GM21367 (cell line): ENCODE results near the gene GAS7.
"Not testable (repeated sequence)": the region's sequence is repeated elsewhere in the genome, so short reads cannot be mapped to it uniquely, and the experiment has no call there.

Experiments
- ATAC-seq: cut with Tn5 transposase; IDR thresholded peaks from one replicate; pipeline ENCODE4 v1.9.1; 2021; ENCODE audit not compliant: unreplicated experiment

The GAS7 gene

DNA sequence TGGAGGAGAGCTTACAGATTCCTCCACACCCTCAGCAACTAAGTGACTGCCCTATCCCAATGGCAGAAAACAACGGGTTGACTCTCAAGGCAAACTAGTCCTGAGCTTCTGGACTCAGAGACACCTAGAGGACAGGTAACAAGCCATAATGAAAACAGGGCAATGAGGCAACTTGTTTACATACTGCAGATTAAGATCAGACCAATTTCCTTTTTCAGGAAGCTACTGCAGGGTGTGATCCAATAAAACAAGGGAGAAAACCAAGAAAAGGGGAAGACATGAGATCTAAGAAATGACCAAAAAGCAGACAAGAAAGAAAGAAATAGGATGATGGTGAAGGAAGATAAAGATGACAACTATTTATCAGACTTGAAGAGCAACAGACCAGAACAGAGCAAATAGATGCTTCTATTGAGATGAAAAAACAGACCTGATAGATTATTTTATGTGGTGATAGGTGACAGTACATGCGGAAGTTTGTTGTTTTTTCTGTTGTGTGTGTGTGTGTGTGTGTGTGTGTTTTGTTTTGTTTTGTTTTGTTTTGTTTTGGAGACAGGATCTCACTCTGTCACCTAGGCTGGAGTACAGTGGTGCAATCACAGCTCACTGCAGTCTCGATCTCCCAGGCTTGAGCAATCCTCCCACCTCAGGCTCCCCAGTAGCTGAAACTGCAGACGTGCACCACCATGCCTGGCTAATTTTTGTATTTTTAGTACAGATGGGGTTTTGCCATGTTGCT, 120.7 kb downstream of the GAS7 start:
- ATAC-seq, result no peak

GRCh38 chr17:10075919-10076318, 122.5 kb downstream of the GAS7 start:
- no peak for ATAC-seq

DNA sequence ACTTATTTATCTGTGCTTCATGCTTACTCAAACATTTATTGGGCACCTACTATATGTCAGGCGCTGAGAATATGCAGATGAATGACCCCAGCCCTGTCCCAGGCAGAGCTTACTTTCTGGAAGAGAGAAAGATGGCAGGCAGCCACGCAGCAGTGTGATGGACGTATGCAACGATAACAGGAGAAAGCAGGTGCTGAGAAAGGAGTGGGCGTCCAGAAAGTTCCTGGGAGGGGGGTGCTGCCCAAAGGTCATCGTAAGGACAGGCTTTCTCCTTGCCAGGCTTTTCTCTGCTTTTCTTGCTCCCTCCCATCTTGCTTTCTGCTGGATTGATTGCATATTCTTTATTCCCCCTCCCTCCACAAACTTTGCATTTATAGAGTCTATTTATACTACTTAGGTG, 124.5 kb downstream of the GAS7 start:
- no peak for ATAC-seq

DNA sequence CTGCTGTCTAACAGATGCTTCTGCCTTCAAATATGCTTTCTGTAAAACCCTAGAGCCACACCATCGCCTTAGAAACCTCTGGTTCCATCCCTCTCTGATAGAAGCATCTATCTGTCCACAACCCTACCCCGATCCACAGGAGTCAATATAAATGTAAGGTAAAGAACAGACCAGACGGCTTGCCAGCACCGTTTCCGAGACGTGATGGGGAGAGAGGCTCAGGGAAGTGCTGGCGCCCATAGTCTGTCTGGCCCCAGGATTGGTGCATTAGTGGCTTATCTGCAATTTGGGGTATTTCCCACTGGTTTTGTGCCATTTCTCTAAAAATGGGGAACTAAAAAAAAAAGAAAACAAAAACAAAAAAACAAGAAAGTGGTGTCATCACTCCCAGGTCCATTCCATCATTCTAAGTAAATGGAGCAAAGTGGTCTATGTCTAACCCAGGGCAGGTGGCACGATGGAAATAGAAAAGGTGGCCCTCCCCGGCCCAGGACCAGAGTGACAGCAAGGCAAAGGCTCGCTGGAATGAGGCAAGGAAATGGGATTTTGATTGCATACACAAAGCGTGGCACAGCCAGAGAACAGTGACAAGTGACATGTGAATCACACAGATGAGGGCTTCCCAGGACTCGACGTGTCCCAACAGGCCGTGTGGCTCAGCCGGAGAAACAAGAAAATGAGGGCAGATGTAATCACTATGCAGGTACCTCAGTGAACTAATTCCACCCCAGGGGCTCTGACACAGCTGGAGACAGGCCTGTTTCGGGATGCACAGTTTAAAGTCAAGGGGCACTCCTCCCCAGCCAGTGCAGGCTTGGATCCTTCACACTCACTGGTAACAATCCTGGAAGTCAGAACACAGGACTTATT, 125.6 kb downstream of the GAS7 start:
- ATAC-seq, result no peak

DNA sequence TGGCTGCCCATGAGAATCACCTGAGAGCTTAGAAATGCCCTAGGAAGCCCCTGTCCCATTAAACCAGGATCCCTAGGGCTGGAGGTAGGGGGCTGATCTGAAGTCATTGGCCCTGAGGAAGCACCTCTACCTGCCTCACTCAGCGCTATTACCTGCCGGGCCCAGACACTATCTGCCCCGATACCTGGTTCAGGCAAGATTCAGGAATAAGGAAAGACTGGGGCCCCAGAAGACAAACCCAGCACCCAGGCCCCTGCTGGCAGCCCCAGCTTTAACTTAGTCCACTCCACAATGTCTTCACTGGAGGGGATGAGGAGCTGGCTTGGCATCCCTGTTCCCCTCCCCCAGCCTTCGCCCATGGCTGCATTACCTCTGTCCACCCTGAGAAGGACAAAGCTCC, 126.3 kb downstream of the GAS7 start:
- ATAC-seq, result no peak

GRCh38 chr17:10071141-10071540, 127.3 kb downstream of the GAS7 start:
- no peak for ATAC-seq

DNA sequence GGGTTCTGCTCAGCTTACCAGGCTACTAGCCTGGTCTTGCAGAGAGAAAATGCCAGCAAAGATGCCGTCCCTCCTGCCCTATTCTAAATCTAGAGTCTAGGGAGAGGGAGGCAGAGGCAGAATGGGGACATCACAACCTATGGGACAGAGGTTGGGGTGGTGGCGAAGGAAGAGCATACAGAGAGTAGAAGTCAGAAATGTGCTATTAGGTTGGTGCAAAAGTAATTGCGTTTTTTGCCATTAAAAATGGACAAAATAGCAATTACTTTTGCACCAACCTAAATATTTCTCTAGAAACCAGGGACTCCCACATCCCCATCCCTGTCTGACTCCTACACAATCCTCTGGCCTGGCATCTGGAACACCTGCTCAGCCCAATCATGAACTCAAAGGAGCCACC, 127.7 kb downstream of the GAS7 start:
- ATAC-seq, result no peak

DNA sequence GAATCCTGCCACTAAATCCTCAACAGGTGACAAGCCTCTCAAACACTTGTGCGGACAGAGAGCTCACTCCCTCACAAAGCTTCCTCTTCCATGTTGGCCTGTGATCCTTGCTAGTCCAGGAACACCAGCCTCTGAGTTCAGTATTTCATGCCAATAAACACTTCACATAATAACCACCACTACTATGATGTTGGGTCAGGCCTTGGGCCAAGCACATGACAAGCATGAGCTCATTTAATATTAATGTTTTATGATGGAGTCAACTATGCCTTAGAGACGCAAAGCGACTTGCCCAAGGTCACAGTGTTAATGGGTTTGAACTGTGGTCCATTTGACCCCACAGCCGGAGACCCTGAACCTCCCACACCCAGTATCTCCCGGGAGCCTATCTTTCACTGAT, 129.1 kb downstream of the GAS7 start:
- ATAC-seq, result no peak

DNA sequence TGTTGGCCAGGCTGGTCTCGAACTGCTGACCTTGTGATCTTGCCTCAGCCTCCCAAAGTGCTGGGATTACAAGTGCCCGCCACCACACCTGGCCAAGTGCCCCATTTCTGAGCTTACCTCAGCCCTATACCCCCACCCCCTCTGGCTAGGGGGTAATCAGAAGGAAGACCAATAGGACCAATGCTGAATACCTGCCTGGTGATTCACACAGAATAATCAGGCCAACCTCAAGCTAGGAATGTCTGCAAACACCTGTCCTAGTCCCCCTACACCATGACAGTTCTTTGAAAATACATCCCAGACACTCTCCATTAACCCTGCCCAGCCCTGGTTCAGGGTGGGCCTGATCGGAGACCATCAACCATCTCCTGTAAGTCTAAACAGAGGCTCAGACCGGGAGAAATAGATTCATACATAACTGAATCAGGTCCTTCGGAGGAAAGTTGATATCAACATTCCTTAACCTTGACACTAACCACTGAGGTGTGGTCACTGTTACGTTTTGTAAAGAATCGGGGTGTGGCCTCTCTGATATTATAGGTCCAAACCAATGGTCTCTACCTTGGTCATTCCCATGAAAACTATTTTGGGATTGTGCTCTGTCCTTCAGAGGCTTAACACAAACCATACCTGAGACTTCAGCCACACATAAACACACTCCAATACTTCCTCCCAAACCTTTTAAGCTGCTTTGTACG, 130.8 kb downstream of the GAS7 start:
- ATAC-seq, result no peak

GRCh38 chr17:10064536-10064935, 133.9 kb downstream of the GAS7 start:
- ATAC-seq, result no peak

GRCh38 chr17:10063730-10064241, 134.6 kb downstream of the GAS7 start:
- no peak for ATAC-seq

DNA sequence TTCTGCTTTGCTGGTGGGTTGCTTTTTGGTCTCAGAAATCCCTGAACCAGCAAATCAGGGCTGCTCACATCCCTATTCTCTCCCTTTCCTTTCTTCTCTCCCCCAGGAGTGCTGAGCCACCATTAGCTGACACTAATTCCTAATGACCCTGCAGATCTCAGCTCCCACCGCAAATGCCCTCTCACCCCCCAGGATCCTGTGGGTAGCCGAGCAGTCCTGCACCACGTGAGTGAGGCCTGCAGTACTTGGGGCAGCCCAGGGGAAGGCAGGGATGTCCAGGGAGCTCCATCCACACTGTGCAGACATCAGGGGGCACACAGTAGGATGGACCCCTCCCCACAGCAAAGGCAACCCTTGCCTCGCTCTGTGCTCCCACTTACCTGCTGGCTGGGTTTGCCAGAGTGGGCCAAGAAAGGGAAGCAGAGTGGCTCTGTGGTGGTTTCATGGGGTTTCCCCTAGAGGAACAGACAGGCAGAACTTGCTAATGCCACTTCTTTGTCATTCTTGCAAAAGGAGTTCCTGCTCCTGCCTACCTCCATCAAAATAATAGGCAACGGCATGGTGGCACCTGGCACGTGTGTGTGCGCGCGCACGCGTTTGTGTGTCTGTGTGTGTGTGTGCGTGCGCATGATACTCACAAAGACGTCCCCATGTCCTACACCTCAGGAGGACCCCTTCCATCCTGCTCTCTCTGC, 135.6 kb downstream of the GAS7 start:
- ATAC-seq, result no peak

GRCh38 chr17:10061111-10061845, 137.1 kb downstream of the GAS7 start:
- ATAC-seq, result no peak

DNA sequence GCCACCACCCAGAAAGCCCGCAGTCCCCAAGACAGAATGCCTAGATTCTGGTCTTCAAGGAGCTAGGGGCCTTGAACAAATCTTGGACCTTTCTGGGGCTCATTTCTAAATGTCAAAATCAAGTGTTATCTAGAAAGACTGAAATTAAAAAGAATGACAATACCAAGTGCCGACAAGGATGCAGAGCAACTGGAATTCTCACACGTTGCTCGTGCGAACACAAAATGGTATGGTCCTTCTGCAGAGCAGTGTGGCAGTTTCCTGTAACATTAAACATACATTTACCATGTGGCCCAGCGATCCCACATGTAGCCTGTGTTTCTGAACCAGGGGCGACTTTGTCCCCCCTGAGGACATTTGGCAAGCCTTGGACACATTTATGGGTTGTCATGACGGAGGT, 137.9 kb downstream of the GAS7 start:
- ATAC-seq, result no peak

DNA sequence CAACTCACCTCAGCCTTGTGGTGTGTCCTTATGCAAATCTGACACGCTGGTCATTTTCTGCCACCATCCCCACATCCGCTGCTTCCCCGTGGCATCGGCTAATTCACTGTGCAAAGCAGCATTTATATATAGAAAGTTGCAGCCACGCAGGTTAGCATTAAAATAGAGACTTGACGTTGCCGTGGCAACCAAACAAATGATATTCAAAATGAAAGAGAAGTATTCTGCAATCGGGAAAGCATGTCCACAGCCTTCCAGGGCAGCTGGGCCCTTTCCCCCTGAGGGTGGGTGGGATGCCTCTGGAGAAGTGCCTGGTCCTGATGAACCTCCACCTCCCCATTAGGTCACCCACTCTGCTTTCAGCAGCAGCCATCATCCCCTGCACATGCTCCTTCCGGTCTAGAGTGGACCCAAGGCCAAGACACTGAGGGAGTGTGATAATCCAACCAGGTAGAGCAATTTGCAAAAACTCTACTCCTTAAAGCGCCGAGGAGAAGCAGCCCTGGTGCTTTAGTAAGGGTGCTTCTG, 138.7 kb downstream of the GAS7 start:
- peak; percentile 76 for ATAC-seq

GRCh38 chr17:10058921-10059683, 139.3 kb downstream of the GAS7 start:
- ATAC-seq, result no peak

- ATAC-seq, result not testable (repeated sequence)
These were observed 140.9 kb downstream of the GAS7 start for GRCh38 chr17:10057466-10057865.

DNA sequence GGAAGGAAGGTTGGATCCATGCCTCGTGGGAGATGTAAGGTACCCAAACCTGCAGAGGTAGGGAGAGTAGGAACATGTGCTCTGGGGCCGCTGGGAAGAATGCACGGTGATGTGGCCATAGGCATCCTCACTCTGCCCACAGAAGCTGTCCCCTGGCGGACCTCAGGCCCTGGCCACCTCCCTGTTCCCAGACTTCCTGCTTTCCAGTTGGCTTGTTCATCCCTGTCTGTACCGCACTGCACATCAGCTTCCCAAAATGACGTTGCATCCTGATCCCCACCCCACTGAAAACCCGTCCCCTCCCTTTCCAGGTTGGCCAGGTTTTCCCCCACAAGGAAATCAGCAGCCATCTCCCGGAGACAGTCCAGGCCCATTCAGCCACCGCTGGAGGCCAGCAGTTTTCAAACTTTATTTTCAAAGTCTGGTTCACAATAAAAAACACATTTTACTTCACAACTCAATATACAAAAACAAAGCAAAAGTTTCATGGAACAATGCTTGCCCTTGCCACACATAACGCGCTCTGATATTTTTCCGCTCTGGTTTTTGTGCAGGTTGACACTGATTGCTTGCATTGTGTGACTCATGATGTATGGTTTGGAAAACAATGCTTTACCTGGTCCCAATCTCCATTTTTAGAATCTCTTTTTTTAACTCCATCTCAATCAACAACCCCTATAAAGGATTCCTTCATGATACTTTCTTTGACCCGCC, 143.0 kb downstream of the GAS7 start:
- no peak for ATAC-seq
